Fibroblast of mammary gland (primary cell): Measurements from ENCODE around the gene MISP.

ENCODE experiments used
- DNase-seq: peaks from one replicate; pipeline ENCODE4 v3.0.0-alpha.2; 2010; ENCODE audit warnings: low read depth
- H3K4me3 ChIP-seq: 2 replicates; pipeline ENCODE4 v1.5.1; 2011; ENCODE audit warnings: low read depth, mild to moderate bottlenecking, low read length, moderate library complexity; ENCODE audit not compliant: control insufficient read depth
- TF ChIP-seq, protein P1 (sequence below): conservative IDR thresholded peaks from 2 replicates; pipeline ENCODE4 v1.5.1; 2011; ENCODE audit warnings: low read depth, low read length, inconsistent platforms; ENCODE audit not compliant: control insufficient read depth, insufficient read depth

The MISP gene

DNA sequence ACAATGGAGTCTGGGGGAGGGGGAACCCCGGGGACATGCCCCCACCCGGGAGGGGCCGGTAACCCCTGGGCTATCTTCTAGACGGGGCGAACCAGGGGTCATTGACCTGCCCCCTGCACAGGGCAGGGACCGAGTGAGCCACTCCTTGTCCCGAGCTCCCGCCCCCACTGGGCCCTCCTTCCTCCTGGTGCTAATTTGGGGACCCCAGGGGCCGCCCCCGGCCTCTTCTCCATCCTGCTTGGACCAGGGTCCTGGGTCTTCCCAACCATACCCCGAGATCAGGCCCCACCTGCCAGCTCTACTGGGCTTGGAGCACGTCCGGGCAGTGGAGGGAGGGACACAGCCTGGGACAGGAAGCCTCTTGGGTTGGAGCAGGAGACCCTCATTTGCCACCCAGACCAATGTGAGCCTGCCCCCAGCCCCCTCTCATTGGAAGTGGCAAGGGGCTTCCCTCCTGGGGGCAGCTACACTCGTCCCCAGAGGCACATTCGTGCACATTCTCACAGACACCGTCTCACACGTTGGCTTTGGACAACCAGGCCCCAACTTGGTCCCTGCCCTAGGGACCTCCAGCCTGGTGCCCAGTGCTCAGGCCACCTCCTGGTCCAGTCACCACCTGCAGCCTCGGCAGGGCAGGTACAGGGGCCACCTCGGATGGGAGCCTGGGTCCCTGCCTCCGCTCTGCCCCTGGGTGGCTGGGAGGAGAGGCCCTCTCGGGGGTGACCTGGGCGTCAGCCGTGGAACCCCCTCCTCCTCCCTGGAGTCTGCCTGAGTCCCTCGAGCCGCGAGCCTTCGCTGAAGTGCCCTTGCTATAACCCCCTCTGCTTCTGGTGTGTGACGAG lies 3.3 kb upstream of the MISP start:
- TF ChIP-seq, protein P1, sequence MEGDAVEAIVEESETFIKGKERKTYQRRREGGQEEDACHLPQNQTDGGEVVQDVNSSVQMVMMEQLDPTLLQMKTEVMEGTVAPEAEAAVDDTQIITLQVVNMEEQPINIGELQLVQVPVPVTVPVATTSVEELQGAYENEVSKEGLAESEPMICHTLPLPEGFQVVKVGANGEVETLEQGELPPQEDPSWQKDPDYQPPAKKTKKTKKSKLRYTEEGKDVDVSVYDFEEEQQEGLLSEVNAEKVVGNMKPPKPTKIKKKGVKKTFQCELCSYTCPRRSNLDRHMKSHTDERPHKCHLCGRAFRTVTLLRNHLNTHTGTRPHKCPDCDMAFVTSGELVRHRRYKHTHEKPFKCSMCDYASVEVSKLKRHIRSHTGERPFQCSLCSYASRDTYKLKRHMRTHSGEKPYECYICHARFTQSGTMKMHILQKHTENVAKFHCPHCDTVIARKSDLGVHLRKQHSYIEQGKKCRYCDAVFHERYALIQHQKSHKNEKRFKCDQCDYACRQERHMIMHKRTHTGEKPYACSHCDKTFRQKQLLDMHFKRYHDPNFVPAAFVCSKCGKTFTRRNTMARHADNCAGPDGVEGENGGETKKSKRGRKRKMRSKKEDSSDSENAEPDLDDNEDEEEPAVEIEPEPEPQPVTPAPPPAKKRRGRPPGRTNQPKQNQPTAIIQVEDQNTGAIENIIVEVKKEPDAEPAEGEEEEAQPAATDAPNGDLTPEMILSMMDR, result no peak
- no peak for DNase-seq
- no peak overlapping the region for H3K4me3 ChIP-seq

DNA sequence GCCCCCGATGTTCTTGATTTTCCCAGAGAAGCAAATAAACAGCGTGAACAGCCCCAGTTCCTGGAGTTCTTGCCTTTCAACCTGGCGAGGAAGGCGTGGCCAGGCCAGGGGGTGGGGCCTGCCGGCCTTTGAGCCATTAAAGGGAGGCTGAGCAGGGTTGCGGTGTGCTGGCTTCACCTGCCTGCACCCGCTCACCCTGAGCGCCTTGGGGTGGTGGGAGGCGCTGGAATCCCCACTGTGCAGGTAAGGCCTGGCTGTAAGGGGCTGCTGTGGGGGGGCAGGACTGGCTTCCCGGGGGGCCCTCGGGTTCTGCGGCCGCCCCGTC lies 2.7 kb upstream of the MISP start:
- no peak overlapping the region for H3K4me3 ChIP-seq
- no peak for DNase-seq
- TF ChIP-seq, protein P1, result no peak

DNA sequence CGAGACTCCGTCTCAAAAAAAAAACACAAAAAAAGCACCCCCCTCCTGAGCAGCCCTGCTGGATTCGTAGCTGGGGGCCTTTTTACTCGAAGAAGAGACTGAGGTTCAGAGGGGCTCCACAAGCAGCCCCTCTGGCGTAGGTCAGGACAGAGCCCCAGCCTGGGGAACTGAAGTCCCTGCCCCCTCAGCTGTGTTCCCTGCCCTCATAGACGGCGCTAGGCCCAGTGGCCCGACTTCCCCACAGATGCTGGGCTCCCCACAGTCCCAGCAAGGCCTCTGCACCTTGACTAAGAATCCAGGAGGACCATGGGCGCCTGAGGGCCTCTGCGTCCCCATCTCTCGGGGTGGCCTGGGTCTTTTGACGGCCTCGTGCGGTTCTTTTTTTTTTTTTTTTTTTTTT lies 1.1 kb upstream of the MISP start:
- no peak overlapping the region for H3K4me3 ChIP-seq
- DNase-seq, result no peak
- TF ChIP-seq, protein P1, result no peak

DNA sequence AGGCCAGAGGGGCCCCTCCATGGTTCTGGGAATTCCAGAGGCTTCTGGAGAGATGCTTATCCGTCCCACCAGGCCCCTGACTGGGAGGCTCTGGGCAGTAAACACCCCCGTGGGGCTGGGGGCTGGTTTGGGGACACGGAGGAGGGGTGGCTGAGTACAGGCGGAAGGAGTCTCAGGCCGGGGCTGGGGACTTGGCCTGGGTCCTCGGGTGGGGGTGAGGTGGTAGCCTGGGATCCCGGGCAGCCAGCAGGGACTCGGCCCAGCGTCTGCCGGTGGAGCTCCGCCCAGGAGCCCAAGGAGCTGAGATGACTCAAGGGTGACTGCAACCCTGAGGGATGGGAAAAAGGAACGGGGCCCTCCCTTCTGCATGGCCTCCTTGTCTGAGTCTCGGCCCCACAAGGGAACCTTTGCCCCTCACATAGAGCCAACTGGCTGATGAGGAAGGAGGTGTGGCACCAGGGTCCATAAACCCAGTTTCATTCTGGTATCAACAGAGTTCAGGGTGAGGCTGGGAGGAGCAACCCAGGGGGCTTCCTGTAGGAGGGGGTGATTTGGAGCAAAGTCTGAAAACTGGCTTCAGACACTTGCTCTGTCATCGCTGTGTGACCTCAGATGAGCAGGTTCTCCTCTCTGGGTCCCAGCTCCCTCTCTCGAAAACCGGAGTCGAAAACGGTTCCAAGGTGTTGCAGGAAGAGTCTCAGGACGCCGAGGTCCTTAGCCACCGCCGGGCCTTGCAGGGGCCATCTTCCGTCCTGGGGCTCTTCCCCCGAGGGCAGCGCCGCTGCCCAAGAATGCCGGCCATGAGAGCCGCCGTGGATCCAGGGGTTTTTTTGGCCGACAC lies 809 bp downstream of the MISP start:
- TF ChIP-seq, protein P1, result no peak
- no peak overlapping the region for H3K4me3 ChIP-seq
- peak; percentile 87 for DNase-seq

DNA sequence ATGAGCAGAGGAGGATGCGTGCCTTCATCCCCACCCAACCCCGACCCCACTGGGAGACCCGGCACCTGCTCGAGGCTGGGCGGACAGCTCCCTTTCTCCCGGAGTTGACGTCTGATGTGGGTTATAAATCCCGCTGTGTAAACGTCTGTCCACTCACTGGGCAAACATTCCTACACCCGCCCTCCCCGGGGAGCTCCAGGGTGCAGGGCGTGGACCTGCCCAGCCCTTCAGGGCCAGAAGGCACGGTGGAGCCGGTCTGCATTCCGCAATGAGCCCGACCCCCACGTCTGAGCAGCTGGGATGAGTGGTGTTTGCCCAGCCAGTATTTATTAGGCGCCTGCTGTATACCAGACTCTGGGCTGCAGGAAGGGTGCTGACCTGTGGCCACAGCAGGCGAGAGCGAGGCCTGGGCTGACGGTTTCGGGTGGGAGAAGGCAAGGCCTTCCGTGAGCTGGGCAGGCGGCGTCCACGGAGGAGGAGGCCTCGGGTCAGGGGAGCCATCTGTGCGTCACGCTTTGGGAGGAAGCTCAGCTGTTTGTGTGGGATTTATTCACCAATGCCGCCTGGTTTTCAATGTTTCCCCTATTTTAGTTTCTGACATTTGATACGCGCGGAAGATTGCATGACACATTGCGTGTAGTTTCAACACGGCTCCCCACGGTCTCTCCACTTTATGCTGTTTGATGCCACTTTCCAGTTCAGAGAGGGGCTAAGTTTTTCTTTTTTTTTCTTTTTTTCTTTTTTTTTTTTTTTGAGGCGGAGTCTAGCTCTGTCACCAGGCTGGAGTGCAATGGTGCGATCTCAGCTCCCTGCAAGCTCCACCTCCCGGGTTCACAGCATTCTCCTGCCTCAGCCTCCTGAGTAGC lies 2.0 kb downstream of the MISP start:
- TF ChIP-seq, protein P1, result no peak
- DNase-seq, result peak; percentile 85
- H3K4me3 ChIP-seq, result no peak overlapping the region

DNA sequence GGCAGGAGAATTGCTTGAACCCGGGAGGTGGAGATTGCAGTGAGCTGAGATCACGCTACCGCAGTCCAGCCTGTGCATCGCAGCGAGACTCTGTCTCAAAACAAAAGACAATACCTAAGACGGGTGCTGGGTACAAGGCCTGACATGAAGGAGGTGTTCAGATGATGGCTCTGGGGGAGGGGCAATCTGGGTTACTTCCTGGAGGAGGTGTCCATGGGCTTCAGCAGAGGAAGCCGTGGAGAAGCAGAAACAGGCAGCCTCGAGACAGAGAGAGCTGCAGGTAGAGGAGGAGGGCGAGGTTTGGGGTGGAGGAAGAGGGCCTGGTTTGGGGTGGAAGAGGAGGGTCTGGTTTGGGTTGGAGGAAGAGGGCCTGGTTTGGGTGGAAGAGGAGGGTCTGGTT lies 3.6 kb downstream of the MISP start:
- TF ChIP-seq, protein P1, result no peak
- no peak overlapping the region for H3K4me3 ChIP-seq
- DNase-seq, result no peak
